HL-60/S4 treated with phorbol 12-myristate 13-acetate at 8.2 ng/mL for 4 days and 3 days (cell line): ENCODE measurements around the gene SUMF1.
"Not testable (repeated sequence)": the region's sequence is repeated elsewhere in the genome, so short reads cannot be mapped to it uniquely, and the experiment has no call there.

Source experiments
- in situ Hi-C: fragments of 300-500 bp; cut with MboI; formaldehyde crosslinking; loops from 2 replicates; pipeline ENCODE4 v1.15.0; 2022; ENCODE audit warnings: low sequenced_read_pairs

Gene SUMF1

GRCh38 chr3:4341336-4341675, 125.8 kb downstream of the SUMF1 start:
- in situ Hi-C loops, result loop anchor here (10.0 kb wide), 1 partner anchor 293 kb away; no protein-coding TSS in a partner anchor

- in situ Hi-C loops, result loop anchor here (10.0 kb wide), 1 partner anchor 294 kb away; no protein-coding TSS in a partner anchor
Observed at GRCh38 chr3:4340411-4341335, 126.4 kb downstream of the SUMF1 start.

GRCh38 chr3:4340077-4340410, 127.0 kb downstream of the SUMF1 start:
- in situ Hi-C loops, result loop anchor here (10.0 kb wide), 1 partner anchor 295 kb away; no protein-coding TSS in a partner anchor

GRCh38 chr3:4338751-4339150, 128.3 kb downstream of the SUMF1 start:
- in situ Hi-C loops, result no loop called here

- in situ Hi-C loops, result no loop called here
Observed at GRCh38 chr3:4336850-4337546, 130.1 kb downstream of the SUMF1 start.

GRCh38 chr3:4335840-4336562, 131.1 kb downstream of the SUMF1 start:
- in situ Hi-C loops, result no loop called here

- in situ Hi-C loops, result no loop called here
Observed at GRCh38 chr3:4334548-4334947, 132.5 kb downstream of the SUMF1 start.

GRCh38 chr3:4332991-4333390, 134.1 kb downstream of the SUMF1 start:
- in situ Hi-C loops, result no loop called here

- in situ Hi-C loops, result no loop called here
Observed at GRCh38 chr3:4332574-4332973, 134.5 kb downstream of the SUMF1 start.

- in situ Hi-C loops, result no loop called here
Observed at GRCh38 chr3:4332111-4332510, 135.0 kb downstream of the SUMF1 start.

- in situ Hi-C loops, result not testable (repeated sequence)
Observed at GRCh38 chr3:4329806-4330205, 137.3 kb downstream of the SUMF1 start.

- in situ Hi-C loops, result no loop called here
Observed at GRCh38 chr3:4326868-4327267, 140.2 kb downstream of the SUMF1 start.

GRCh38 chr3:4323246-4324027, 143.6 kb downstream of the SUMF1 start:
- in situ Hi-C loops, result no loop called here

GRCh38 chr3:4322635-4323034, 144.4 kb downstream of the SUMF1 start:
- in situ Hi-C loops, result no loop called here

- in situ Hi-C loops, result no loop called here
Observed at GRCh38 chr3:4321732-4322131, 145.3 kb downstream of the SUMF1 start.

- in situ Hi-C loops, result no loop called here
Observed at GRCh38 chr3:4320096-4320911, 146.8 kb downstream of the SUMF1 start.

GRCh38 chr3:4314688-4315087, 152.4 kb downstream of the SUMF1 start:
- in situ Hi-C loops, result no loop called here

GRCh38 chr3:4313606-4314293, 153.3 kb downstream of the SUMF1 start:
- in situ Hi-C loops, result no loop called here

GRCh38 chr3:4311496-4311895, 155.6 kb downstream of the SUMF1 start:
- in situ Hi-C loops, result no loop called here
